Prostate gland (tissue), 2 donors: ENCODE data around the gene APOBEC3H.

ENCODE experiments used
- CTCF ChIP-seq, 4 experiments: fragments of 200-600 bp in 2 of 4; fragments of 450-650 bp in 2 of 4; sonication (generic) in 2 of 4; IDR thresholded peaks; 1 replicate in 3 of 4; 2 replicates in 1 of 4; pipeline ENCODE4 v1.5.1; 2016 to 2019; ENCODE audit warnings: antibody characterized with exemption in 4 of 4, mild to moderate bottlenecking in 2 of 4, moderate library complexity in 2 of 4
- POLR2A ChIP-seq: fragments of 450-650 bp; IDR thresholded peaks from one replicate; pipeline ENCODE4 v1.6.1; 2016; ENCODE audit warnings: antibody characterized with exemption, mild to moderate bottlenecking

- no peak for TF ChIP-seq CTCF (IDR thresholded peaks at IDR 0.05)
- TF ChIP-seq POLR2A, result no peak
These were observed 4.2 kb downstream of the APOBEC3H start for GRCh38 chr22:39101226-39101625.
